Skeletal muscle satellite cell (primary cell): ENCODE results near the gene EMILIN1.
A peak's percentile ranks its signal among the peaks of the same experiment; 100 is the strongest.

Experiments used
- H3K27me3 ChIP-seq: 2 replicates; pipeline ENCODE4 v1.7.0; 2013; ENCODE audit warnings: low read length; ENCODE audit not compliant: control insufficient read depth, insufficient read depth
- H3K36me3 ChIP-seq: 2 replicates; pipeline ENCODE4 v1.7.0; 2013; ENCODE audit warnings: mild to moderate bottlenecking, control low read depth, low read length; ENCODE audit not compliant: insufficient read depth
- H3K4me1 ChIP-seq: 2 replicates; pipeline ENCODE4 v1.7.0; 2013; ENCODE audit warnings: low read length; ENCODE audit not compliant: control insufficient read depth, insufficient read depth
- H3K4me2 ChIP-seq: 2 replicates; pipeline ENCODE4 v1.7.0; 2013; ENCODE audit warnings: mild to moderate bottlenecking, low read length
- H3K4me3 ChIP-seq: 2 replicates; pipeline ENCODE4 v1.7.0; 2013; ENCODE audit warnings: low read length
- H3K9ac ChIP-seq: 2 replicates; pipeline ENCODE4 v1.7.0; 2013; ENCODE audit warnings: mild to moderate bottlenecking, low read depth, low read length, moderate library complexity
- H3K9me3 ChIP-seq: replicated peaks from 2 replicates; pipeline ENCODE4 v1.7.0; 2013; ENCODE audit warnings: mild to moderate bottlenecking, control low read depth, low read length

EMILIN1 gene

DNA sequence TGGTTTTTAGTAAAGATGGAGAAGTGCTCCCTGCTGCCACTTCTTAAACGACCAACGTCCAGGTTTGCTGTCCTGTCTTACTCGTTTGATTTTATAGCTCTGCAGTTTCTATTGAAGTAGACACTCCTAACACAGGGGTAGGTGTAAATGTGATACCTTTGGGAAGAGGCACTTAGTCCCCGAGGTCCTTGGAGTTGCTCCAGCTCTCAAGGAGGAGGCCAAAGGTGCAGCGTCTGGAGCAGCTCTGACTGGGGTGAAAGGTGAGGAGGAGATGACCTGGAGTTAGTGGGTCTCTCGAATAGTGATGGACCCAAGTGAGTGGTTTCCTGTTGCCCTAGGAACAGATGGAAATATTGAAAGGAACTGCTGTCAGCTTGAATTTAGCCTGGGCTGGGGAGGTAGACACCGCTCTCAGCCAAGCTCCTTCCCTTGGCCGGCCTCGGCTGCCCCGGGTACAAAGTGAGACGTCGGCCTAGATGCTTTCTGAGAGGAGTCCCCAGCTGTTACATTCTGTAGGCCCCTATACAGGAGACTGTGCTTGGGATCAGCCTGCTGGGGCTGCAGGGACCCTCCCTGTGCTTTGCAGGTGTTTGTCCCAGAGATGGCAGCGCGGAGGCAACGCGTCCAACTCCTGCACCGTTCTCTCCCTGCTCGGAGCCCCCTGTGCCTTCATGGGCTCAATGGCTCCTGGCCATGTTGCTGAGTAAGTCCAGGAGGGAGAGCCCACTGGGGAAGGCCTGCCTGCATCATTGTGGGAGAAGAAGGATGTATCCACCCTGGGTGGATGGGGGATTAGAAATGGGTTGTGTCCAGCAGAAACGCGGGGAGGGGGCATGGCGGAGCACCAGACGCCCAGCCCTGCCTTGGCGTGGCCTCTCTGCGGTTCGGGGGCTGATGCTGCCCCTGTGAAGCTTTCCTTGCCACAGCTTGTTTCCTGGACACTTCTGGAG is 13.6 kb downstream of the EMILIN1 start:
- no peak overlapping the region for H3K4me3 ChIP-seq
- H3K27me3 ChIP-seq: no peaks in the 10 kb centered on the region
- H3K4me2 ChIP-seq: no peak overlapping the region
- peaks cover 4% of the 10 kb centered on the region for H3K4me1 ChIP-seq
- no peak overlapping the region for H3K9ac ChIP-seq
- H3K9me3 ChIP-seq: no peaks in the 10 kb centered on the region
- no peaks in the 10 kb centered on the region for H3K36me3 ChIP-seq

GRCh38 chr2:27092696-27093429 is 14.4 kb downstream of the EMILIN1 start:
- Histone ChIP-seq H3K36me3 (no peaks in the 10 kb centered on the region), H3K27me3 (no peaks in the 10 kb centered on the region), H3K9ac (no peak overlapping the region), H3K4me2 (no peak overlapping the region), H3K4me3 (no peak overlapping the region), H3K9me3 (no peaks in the 10 kb centered on the region), H3K4me1 (peaks cover 3% of the 10 kb centered on the region)

DNA sequence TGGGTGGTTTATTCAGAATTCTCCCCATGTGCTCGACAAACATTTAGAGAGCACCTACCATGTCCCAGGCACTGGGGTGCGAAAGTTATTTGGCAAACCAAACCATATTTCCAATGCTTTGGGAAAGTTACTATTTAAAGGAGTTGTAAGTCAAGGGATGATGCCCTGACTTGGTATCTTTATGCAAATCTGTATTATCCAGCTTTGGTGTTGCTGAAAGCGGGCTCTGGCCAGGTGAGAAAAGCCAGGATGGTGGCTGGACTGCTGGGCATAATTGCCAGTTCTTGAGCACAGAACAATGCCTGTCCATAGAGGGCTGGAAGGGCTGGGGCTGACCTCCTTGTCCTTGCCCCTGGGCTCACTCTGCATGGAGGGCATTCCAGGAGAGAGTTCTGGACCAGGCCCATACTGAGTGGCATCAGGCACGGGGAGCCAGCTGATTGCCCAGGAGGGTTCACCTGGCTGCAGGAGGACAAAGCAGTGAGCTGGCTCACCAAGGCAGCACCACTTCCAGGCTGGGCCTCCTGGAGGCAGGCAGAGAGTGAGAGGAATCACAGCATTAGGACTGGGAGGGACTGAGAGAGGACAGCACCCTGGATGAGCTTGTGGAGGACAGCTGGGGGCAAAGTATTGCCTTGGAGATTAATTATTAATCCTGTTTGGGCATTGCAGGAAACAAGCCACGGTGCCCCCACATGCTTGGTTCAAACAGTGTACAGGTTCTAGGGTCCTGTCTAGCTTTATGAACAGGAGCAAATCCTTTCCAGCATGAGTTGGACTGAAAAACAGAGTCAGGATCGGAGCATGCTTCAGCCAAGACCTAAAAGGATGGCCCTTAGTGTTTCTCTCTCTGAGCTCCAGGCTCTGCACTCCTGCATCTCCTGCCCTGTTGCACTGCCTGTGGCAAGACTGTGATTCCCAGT is 15.3 kb downstream of the EMILIN1 start:
- H3K36me3 ChIP-seq: no peaks in the 10 kb centered on the region

GRCh38 chr2:27094353-27094984 is 16.1 kb downstream of the EMILIN1 start:
- Histone ChIP-seq H3K4me2 (no peak overlapping the region), H3K36me3 (no peaks in the 10 kb centered on the region), H3K27me3 (no peaks in the 10 kb centered on the region), H3K9ac (no peak overlapping the region), H3K9me3 (no peaks in the 10 kb centered on the region), H3K4me3 (no peak overlapping the region), H3K4me1 (peaks cover 3% of the 10 kb centered on the region)

More for the DNA sequence above, 15.3 kb downstream of the EMILIN1 start:
- Histone ChIP-seq H3K4me3 (no peak overlapping the region), H3K9ac (no peak overlapping the region), H3K27me3 (no peaks in the 10 kb centered on the region), H3K9me3 (no peaks in the 10 kb centered on the region), H3K4me2 (no peak overlapping the region), H3K4me1 (peaks cover 3% of the 10 kb centered on the region)

DNA sequence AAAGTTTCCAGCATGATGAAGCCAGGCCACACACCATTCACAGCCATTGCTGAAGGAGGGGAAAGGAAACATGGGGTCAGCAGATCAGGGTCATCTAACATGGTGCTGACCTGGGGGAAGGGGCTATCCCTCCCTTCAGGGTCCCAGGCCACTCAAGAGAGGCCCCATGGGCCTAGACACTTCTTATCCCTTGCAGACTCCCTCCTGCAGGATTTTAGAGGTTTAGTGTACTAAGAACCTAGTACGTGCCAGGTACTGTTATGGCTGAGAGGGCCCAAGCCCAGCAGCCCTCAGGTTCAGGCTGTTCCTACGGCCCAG is 17.0 kb downstream of the EMILIN1 start:
- H3K9ac ChIP-seq: no peak overlapping the region
- no peaks in the 10 kb centered on the region for H3K36me3 ChIP-seq
- no peaks in the 10 kb centered on the region for H3K27me3 ChIP-seq
- H3K9me3 ChIP-seq: no peaks in the 10 kb centered on the region
- H3K4me2 ChIP-seq: no peak overlapping the region
- H3K4me1 ChIP-seq: peaks cover 3% of the 10 kb centered on the region
- H3K4me3 ChIP-seq: no peak overlapping the region

- H3K27me3 ChIP-seq: no peaks in the 10 kb centered on the region
- H3K9me3 ChIP-seq: no peaks in the 10 kb centered on the region
- H3K36me3 ChIP-seq: no peaks in the 10 kb centered on the region
- peaks cover 3% of the 10 kb centered on the region for H3K4me1 ChIP-seq
- no peak overlapping the region for H3K9ac ChIP-seq
- H3K4me3 ChIP-seq: peak overlapping the region; percentile 59
- peak overlapping the region; percentile 77 for H3K4me2 ChIP-seq
Observed at GRCh38 chr2:27095745-27096651, 17.6 kb downstream of the EMILIN1 start.

DNA sequence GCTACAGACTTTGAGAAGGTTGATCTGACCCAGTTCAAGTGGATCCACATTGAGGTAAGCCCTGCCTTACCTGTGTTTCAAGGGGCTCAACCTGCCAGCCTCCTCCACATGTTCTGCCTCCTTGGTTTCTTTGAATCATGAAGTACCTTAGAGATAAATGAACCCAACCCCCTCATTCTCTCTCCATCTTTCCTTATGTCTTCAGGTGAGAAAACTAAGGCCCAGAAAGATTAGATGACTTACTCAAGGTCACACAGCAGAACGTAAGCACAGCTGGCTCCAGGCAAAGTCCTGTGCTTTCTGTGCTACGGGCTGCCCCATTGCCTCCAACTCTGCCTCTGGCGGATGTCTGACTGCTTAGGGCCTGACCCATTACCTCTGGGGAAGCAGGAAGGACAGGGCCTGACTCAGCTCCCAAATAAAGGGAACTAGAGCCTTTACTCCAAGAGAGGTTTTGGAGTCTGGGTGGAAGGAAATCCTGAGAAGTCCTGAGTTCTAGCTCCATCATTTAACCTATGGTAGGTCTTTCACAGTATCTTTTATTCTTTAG is 18.4 kb downstream of the EMILIN1 start:
- Histone ChIP-seq H3K27me3 (peaks cover 4% of the 10 kb centered on the region), H3K4me3 (no peak overlapping the region), H3K4me2 (no peak overlapping the region), H3K9me3 (no peaks in the 10 kb centered on the region), H3K9ac (no peak overlapping the region), H3K36me3 (no peaks in the 10 kb centered on the region), H3K4me1 (peaks cover 3% of the 10 kb centered on the region)

DNA sequence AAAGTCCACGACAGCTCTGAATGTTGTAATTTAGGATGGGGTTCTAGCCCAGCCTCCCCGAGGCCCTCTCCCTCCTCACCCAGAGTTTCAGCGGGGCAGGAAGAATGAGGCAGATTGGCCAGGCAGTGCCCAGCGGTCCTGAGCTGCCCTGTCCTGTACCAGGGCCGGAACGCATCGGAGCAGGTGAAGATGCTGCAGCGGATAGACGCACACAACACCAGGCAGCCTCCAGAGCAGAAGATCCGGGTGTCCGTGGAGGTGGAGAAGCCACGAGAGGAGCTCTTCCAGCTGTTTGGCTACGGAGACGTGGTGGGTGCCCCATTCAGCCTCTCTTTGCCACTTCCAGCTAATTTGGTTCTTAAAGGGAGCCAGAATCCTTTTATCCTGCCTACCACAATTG is 18.9 kb downstream of the EMILIN1 start:
- Histone ChIP-seq H3K36me3 (no peaks in the 10 kb centered on the region), H3K9me3 (no peaks in the 10 kb centered on the region), H3K4me2 (no peak overlapping the region), H3K4me1 (peaks cover 3% of the 10 kb centered on the region), H3K9ac (no peak overlapping the region), H3K27me3 (peaks cover 10% of the 10 kb centered on the region), H3K4me3 (no peak overlapping the region)

- H3K4me2 ChIP-seq: no peak overlapping the region
- peaks cover 3% of the 10 kb centered on the region for H3K4me1 ChIP-seq
- H3K9me3 ChIP-seq: no peaks in the 10 kb centered on the region
- no peak overlapping the region for H3K9ac ChIP-seq
- H3K36me3 ChIP-seq: no peaks in the 10 kb centered on the region
- H3K27me3 ChIP-seq: peaks cover 24% of the 10 kb centered on the region
- no peak overlapping the region for H3K4me3 ChIP-seq
Observed at GRCh38 chr2:27099334-27099955, 21.0 kb downstream of the EMILIN1 start.

DNA sequence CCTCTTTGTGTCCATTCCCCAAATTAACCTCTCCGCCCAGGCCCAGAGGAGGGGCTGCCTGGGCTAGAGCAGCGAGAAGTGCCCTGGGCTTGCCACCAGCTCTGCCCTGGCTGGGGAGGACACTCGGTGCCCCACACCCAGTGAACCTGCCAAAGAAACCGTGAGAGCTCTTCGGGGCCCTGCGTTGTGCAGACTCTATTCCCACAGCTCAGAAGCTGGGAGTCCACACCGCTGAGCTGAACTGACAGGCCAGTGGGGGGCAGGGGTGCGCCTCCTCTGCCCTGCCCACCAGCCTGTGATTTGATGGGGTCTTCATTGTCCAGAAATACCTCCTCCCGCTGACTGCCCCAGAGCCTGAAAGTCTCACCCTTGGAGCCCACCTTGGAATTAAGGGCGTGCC is 21.6 kb downstream of the EMILIN1 start:
- peaks cover 3% of the 10 kb centered on the region for H3K4me1 ChIP-seq
- H3K27me3 ChIP-seq: peaks cover 29% of the 10 kb centered on the region

More for the DNA sequence above, 21.6 kb downstream of the EMILIN1 start:
- Histone ChIP-seq H3K36me3 (no peaks in the 10 kb centered on the region), H3K9me3 (no peaks in the 10 kb centered on the region), H3K4me3 (no peak overlapping the region), H3K9ac (no peak overlapping the region), H3K4me2 (no peak overlapping the region)
